ENCODE data around the gene EGFL8.

- TF ChIP-seq, protein P1, sequence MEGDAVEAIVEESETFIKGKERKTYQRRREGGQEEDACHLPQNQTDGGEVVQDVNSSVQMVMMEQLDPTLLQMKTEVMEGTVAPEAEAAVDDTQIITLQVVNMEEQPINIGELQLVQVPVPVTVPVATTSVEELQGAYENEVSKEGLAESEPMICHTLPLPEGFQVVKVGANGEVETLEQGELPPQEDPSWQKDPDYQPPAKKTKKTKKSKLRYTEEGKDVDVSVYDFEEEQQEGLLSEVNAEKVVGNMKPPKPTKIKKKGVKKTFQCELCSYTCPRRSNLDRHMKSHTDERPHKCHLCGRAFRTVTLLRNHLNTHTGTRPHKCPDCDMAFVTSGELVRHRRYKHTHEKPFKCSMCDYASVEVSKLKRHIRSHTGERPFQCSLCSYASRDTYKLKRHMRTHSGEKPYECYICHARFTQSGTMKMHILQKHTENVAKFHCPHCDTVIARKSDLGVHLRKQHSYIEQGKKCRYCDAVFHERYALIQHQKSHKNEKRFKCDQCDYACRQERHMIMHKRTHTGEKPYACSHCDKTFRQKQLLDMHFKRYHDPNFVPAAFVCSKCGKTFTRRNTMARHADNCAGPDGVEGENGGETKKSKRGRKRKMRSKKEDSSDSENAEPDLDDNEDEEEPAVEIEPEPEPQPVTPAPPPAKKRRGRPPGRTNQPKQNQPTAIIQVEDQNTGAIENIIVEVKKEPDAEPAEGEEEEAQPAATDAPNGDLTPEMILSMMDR (IDR thresholded peaks at IDR 0.05 in 4 of 5, conservative IDR thresholded peaks at IDR 0.05 in 1 of 5), result no peak
- no peak for TF ChIP-seq POLR2A (IDR thresholded peaks at IDR 0.05)
These were observed 17.7 kb upstream of the EGFL8 start for GRCh38 chr6:32146687-32147086.
